ENCODE data around the gene APC2. TPM values are rescaled to one million over a fixed set of nuclear protein-coding genes. Genes with fewer than 3 reads are reported as not detected.

The APC2 gene
- polyA plus RNA-seq, 1 donor (not counting 4 experiments of a cell fraction or from before 2014, with no cell fraction given), result 0.01 TPM

- no peaks in the 10 kb centered on the region for H4K20me1 ChIP-seq (ENCODE audit: control insufficient read depth, extremely low read depth, insufficient read depth, low read length)
- H3K79me2 ChIP-seq (ENCODE audit: control insufficient read depth, insufficient read depth, low read length), result peaks cover 21% of the 10 kb centered on the region
- no peak for FAIRE-seq
- TF ChIP-seq CTCF (optimal IDR thresholded peaks at IDR 0.05 in 1 of 3, IDR thresholded peaks at IDR 0.05 in 1 of 3, conservative IDR thresholded peaks at IDR 0.05 in 1 of 3; ENCODE audit: extremely low read depth in 1 of 3, insufficient read depth in 2 of 3, low read length in 3 of 3) (no peak), EZH2 (IDR thresholded peaks at IDR 0.05; ENCODE audit: low read length) (no peak)
- DNase-seq (ENCODE audit: low read depth, low spot score), result no peak
- no peaks in the 10 kb centered on the region for H3K4me1 ChIP-seq (ENCODE audit: control insufficient read depth, extremely low read depth, insufficient read depth, low read length)
- no peaks in the 10 kb centered on the region for H3K27me3 ChIP-seq (ENCODE audit: control insufficient read depth, extremely low read depth, insufficient read depth, low read length)
- no peaks in the 10 kb centered on the region for H3K9me1 ChIP-seq (ENCODE audit: control insufficient read depth, extremely low read depth, insufficient read depth, low read length)
- no peak overlapping the region for H3K27ac ChIP-seq (ENCODE audit: control insufficient read depth, insufficient read depth, low read length)
- no peaks in the 10 kb centered on the region for H3K9me3 ChIP-seq (ENCODE audit: control insufficient read depth, low read depth, low read length)
- no peak overlapping the region for H3K4me2 ChIP-seq (ENCODE audit: control insufficient read depth, extremely low read depth, insufficient read depth, low read depth, low read length)
- H3K36me3 ChIP-seq (ENCODE audit: control insufficient read depth in 2 of 2, extremely low read depth in 1 of 2, insufficient read depth in 2 of 2, low read length in 2 of 2), result peaks cover 32 to 38% of the 10 kb centered on the region in 2 experiments
- no peak overlapping the region for H3K9ac ChIP-seq (ENCODE audit: control insufficient read depth, extremely low read depth, insufficient read depth, low read length)
- H3K4me3 ChIP-seq (ENCODE audit: control insufficient read depth in 2 of 3, extremely low read depth in 1 of 3, insufficient read depth in 2 of 3, low read depth in 1 of 3, low read length in 3 of 3), result no peak overlapping the region
- dilution Hi-C loops (cut with MboI; ENCODE audit: extremely low pct_ligation_motif_present, low sequenced_read_pairs), result no loop called here
- no peak overlapping the region for H2AFZ ChIP-seq (ENCODE audit: control insufficient read depth, low read length)
Measured at GRCh38 chr19:1433119-1434039, 16.5 kb upstream of the APC2 start.

- Histone ChIP-seq H3K36me3 (ENCODE audit: control insufficient read depth in 2 of 2, extremely low read depth in 1 of 2, insufficient read depth in 2 of 2, low read length in 2 of 2) (peaks cover 30 to 32% of the 10 kb centered on the region in 2 experiments), H3K4me1 (ENCODE audit: control insufficient read depth, extremely low read depth, insufficient read depth, low read length) (no peaks in the 10 kb centered on the region), H4K20me1 (ENCODE audit: control insufficient read depth, extremely low read depth, insufficient read depth, low read length) (no peaks in the 10 kb centered on the region), H3K4me2 (ENCODE audit: control insufficient read depth, extremely low read depth, insufficient read depth, low read depth, low read length) (no peak overlapping the region), H3K9me3 (ENCODE audit: control insufficient read depth, low read depth, low read length) (no peaks in the 10 kb centered on the region), H3K4me3 (ENCODE audit: control insufficient read depth in 2 of 3, extremely low read depth in 1 of 3, insufficient read depth in 2 of 3, low read depth in 1 of 3, low read length in 3 of 3) (no peak overlapping the region), H3K9me1 (ENCODE audit: control insufficient read depth, extremely low read depth, insufficient read depth, low read length) (no peaks in the 10 kb centered on the region), H3K27ac (ENCODE audit: control insufficient read depth, insufficient read depth, low read length) (no peak overlapping the region), H3K79me2 (ENCODE audit: control insufficient read depth, insufficient read depth, low read length) (peaks cover 26% of the 10 kb centered on the region), H3K9ac (ENCODE audit: control insufficient read depth, extremely low read depth, insufficient read depth, low read length) (no peak overlapping the region), H3K27me3 (ENCODE audit: control insufficient read depth, extremely low read depth, insufficient read depth, low read length) (no peaks in the 10 kb centered on the region), H2AFZ (ENCODE audit: control insufficient read depth, low read length) (no peak overlapping the region)
- no peak for TF ChIP-seq CTCF (optimal IDR thresholded peaks at IDR 0.05 in 1 of 3, IDR thresholded peaks at IDR 0.05 in 1 of 3, conservative IDR thresholded peaks at IDR 0.05 in 1 of 3; ENCODE audit: extremely low read depth in 1 of 3, insufficient read depth in 2 of 3, low read length in 3 of 3)
- TF ChIP-seq EZH2 (IDR thresholded peaks at IDR 0.05; ENCODE audit: low read length), result no peak
- dilution Hi-C loops (cut with MboI; ENCODE audit: extremely low pct_ligation_motif_present, low sequenced_read_pairs), result no loop called here
- FAIRE-seq (no peak), DNase-seq (ENCODE audit: low read depth, low spot score) (no peak)
Measured at GRCh38 chr19:1434040-1434366, 15.9 kb upstream of the APC2 start.
